GM12864 (cell line): ENCODE measurements around the gene RNF186.

ENCODE experiments used
- DNase-seq: peaks from one replicate; pipeline ENCODE4 v3.0.0-alpha.2; 2011; ENCODE audit warnings: low read depth
- H3K4me3 ChIP-seq: 2 replicates; pipeline ENCODE4 v1.5.1; 2011; ENCODE audit warnings: mild to moderate bottlenecking, low read depth, low read length, control low read depth
- TF ChIP-seq, protein P1 (sequence below): IDR thresholded peaks from 2 replicates; pipeline ENCODE4 v1.5.1; 2011; ENCODE audit warnings: low read depth, mild to moderate bottlenecking, moderate library complexity, low read length, control low read depth, inconsistent platforms; ENCODE audit errors: missing control alignments

Gene RNF186

DNA sequence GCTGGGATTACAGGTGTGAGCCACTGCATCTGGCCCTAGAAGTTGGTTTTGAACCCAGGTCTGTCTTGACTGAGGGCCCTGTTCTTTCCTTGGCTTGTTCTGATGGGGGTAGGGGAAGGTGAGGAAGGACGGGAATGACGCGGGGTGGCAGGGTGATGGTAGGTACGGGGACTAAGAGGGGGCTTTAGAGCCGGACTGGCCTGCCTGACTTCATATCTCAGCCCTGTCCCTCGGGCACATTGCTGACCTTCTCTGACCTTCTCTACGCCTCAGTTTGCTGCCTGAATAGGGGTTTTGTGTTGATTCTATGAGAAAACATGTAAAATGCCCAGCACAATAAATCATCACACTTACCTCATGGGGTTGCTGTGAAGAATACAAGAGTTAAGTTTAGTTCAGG lies 6.7 kb downstream of the RNF186 start:
- no peak overlapping the region for H3K4me3 ChIP-seq
- DNase-seq = no peak
- TF ChIP-seq, protein P1, sequence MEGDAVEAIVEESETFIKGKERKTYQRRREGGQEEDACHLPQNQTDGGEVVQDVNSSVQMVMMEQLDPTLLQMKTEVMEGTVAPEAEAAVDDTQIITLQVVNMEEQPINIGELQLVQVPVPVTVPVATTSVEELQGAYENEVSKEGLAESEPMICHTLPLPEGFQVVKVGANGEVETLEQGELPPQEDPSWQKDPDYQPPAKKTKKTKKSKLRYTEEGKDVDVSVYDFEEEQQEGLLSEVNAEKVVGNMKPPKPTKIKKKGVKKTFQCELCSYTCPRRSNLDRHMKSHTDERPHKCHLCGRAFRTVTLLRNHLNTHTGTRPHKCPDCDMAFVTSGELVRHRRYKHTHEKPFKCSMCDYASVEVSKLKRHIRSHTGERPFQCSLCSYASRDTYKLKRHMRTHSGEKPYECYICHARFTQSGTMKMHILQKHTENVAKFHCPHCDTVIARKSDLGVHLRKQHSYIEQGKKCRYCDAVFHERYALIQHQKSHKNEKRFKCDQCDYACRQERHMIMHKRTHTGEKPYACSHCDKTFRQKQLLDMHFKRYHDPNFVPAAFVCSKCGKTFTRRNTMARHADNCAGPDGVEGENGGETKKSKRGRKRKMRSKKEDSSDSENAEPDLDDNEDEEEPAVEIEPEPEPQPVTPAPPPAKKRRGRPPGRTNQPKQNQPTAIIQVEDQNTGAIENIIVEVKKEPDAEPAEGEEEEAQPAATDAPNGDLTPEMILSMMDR = no peak

DNA sequence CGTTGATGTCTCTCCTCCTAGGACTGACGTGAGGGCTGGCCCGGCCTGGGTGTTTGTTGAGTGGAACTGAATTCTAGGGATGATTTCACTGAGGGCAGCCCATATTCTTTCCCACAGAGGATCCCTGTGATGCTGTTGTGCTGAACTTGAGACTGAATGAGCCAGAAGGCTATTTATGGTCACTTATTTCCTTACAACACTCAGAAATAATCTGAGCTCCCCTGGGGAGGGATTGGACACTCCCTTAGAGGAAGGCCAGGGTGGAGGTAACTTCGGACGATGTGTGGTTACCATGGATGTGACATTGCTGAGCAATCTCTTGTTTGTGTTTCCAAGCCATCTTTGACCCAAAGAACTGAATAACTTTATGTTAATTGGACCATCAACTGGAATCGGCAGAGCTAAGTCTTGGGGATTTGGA lies 10.2 kb downstream of the RNF186 start:
- no peak overlapping the region for H3K4me3 ChIP-seq
- TF ChIP-seq, protein P1 = no peak
- DNase-seq = no peak

DNA sequence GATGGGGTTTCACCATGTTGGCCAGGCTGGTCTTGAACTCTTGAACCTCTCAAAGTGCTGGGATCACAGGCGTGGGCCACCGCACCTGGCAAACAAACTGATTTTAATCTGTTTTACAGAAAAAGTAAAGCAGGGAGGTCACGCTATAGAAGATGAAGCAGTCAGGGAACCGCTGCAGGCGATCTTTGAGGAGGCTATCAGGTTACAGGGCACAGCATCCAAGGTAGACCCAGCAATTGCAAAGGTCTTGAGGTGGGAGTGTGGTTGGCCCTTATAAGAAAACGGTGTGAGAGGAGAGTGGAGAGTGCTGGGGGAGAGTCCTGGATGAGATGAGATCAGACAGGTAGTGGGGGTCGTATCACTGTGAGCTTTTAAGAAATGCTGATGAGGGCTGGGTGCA lies 12.8 kb downstream of the RNF186 start:
- TF ChIP-seq, protein P1 = no peak
- H3K4me3 ChIP-seq = no peak overlapping the region
- DNase-seq = no peak

DNA sequence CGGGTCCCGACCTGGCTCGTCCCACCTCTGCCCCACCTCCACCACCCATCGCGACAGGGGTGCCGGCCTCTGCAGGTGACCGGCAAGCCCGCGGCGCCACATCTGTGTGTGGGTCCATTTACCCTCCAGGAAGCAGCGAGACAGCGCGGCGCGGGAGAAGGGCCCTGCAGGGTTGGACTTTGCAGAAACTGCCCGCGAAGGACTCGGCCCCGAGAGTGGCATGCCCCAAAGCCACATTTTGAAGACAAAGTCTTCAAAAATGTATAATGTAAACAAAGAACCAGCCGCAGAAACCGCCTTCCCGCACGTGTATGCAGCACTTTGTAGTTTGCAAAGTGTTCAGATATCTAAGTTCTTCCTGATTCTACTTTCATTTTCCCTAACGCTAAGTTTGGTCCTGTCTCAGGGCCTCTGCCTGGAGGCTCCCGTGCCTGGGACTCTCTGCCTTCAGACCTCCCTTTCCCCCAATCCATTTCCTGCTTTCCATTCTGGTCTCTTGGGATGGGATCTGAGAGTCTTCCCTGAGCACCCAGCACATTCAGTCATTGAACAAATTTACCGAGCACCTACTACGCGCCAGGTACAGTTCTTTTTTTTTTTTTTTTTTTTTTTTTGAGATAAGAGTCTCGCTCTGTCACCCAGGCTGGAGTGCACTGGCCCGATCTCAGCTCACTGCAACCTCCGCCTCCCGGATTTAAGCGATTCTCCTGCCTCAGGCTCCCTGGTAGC lies 14.8 kb downstream of the RNF186 start:
- TF ChIP-seq, protein P1 = no peak
- H3K4me3 ChIP-seq = peak overlapping the region; percentile 74
- DNase-seq = no peak

DNA sequence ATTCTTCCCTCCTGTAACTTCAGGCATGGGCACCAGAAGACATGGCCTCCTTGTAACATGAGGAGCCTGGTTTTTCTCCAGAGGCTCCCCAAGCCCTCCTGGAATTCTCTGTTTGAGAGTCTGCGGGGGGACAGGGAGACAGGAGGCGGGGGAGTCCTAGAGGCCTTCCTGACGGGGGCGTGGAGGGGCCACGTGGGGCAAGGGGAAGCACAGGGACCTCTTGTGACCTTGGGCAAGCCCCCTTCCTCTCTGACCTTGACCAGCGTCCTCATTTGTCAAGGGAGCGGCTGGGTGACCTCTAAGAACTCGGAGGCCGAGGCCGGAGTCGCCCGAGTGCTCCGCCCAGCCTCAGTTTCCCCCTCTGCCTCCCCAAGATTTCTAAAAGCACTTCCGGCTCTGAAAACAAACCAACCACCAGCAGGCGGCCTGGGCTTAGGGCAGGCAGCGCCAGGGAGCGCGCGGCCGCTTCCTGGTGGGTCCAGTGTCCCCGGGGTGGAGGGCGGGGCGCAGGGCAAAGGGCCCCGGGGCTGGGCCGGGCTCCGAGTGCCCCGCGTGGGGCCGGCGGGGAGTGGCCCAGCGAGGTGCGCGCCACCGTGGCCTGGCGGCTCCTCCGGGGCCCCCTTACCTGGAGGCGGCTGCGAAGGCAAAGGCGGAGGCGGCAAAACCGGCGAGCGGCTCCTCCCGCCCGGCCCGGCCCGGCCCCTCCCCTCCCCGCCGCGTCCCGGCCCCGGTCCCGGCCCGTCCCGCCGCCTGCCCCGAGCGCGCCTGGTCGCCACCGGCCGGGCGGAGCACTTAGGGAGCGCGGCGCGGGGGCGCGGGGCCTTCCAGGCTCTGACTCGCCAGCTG lies 15.6 kb downstream of the RNF186 start, which contains the start of gene TMCO4:
TSS of gene TMCO4 (minus strand) at position 687 of the 846 bp plus-strand sequence. CDS start 19,158 bp downstream, outside the sequence.
- peak within 1 kb of the TSS; percentile 74 for H3K4me3 ChIP-seq
- TF ChIP-seq, protein P1 = peak; percentile 28
- DNase-seq = no peak

DNA sequence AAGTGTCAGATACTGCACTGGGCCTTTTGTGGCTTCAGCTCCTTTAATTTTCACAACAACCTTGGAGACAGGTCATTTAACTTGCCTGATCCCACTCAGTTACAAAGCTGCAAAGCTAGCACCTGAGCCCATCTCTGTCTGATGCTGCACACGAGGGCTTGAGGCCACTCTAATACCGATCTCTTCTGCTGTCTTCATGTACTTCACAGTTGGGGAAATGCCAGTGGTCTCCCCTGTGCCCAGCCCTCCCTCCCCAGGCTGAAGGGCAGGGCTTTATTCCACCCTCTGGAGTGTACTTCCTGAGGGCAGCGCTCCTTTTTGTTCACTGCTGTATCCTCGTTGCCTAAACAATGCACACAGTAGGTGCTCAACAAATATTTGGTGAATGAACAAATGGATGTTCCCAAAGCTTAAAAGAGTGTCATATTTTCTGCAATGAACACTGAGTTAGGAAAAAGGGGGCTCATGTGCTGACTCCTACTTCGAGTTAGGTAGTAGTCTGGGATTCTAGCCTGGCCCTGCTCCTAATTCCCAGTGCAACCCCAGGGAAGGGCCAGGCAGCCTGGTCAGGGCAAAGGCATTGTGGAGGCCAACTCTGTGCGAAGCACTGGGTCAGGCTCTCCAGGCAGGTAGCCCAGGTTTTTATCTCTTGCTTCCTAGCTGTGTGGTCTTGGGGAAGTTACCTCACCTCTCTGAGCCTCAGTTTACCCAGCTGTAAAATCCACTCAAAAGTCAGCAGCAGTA lies 16.4 kb downstream of the RNF186 start:
- TF ChIP-seq, protein P1 = no peak
- peak overlapping the region; percentile 74 for H3K4me3 ChIP-seq
- no peak for DNase-seq
